Smooth muscle cell of the brain vasculature (primary cell): ENCODE measurements around the gene CST3.
"Not testable (repeated sequence)": the region's sequence is repeated elsewhere in the genome, so short reads cannot be mapped to it uniquely, and the experiment has no call there.

Source experiments
- DNase-seq: peaks from one replicate; pipeline ENCODE4 v3.0.0-alpha.2; 2012; ENCODE audit warnings: low read depth, low spot score

The CST3 gene

GRCh38 chr20:23662276-23662870 is 24.6 kb upstream of the CST3 start:
- no peak for DNase-seq

- no peak for DNase-seq
Measured at GRCh38 chr20:23661002-23661429, 23.3 kb upstream of the CST3 start.

GRCh38 chr20:23659989-23660837 is 22.5 kb upstream of the CST3 start:
- DNase-seq, result no peak

GRCh38 chr20:23659610-23659988 is 21.8 kb upstream of the CST3 start:
- DNase-seq, result not testable (repeated sequence)

GRCh38 chr20:23658989-23659609 is 21.3 kb upstream of the CST3 start:
- no peak for DNase-seq

GRCh38 chr20:23658336-23658735 is 20.6 kb upstream of the CST3 start:
- no peak for DNase-seq

- DNase-seq, result no peak
Measured at GRCh38 chr20:23657202-23657601, 19.4 kb upstream of the CST3 start.

- DNase-seq, result no peak
Measured at GRCh38 chr20:23656372-23656771, 18.6 kb upstream of the CST3 start.

- no peak for DNase-seq
Measured at GRCh38 chr20:23655491-23656211, 17.9 kb upstream of the CST3 start.

GRCh38 chr20:23654717-23655116 is 17.0 kb upstream of the CST3 start:
- no peak for DNase-seq

GRCh38 chr20:23654000-23654399 is 16.2 kb upstream of the CST3 start:
- DNase-seq, result no peak

GRCh38 chr20:23653400-23653938 is 15.7 kb upstream of the CST3 start:
- DNase-seq, result no peak

- DNase-seq, result no peak
Measured at GRCh38 chr20:23652926-23653325, 15.2 kb upstream of the CST3 start.

- DNase-seq, result no peak
Measured at GRCh38 chr20:23652371-23652770, 14.6 kb upstream of the CST3 start.

GRCh38 chr20:23651117-23651516 is 13.4 kb upstream of the CST3 start:
- no peak for DNase-seq

- DNase-seq, result no peak
Measured at GRCh38 chr20:23649830-23650417, 12.2 kb upstream of the CST3 start.

- no peak for DNase-seq
Measured at GRCh38 chr20:23649242-23649641, 11.5 kb upstream of the CST3 start.

GRCh38 chr20:23647346-23647745 is 9.6 kb upstream of the CST3 start:
- DNase-seq, result no peak

GRCh38 chr20:23646106-23646873 is 8.5 kb upstream of the CST3 start:
- DNase-seq, result no peak

- DNase-seq, result no peak
Measured at GRCh38 chr20:23645575-23645974, 7.8 kb upstream of the CST3 start.

GRCh38 chr20:23644164-23644563 is 6.4 kb upstream of the CST3 start:
- DNase-seq, result no peak
